ENCODE data around the gene CYLD. TPM values are rescaled to one million over a fixed set of nuclear protein-coding genes. Genes with fewer than 3 reads are reported as not detected.

CYLD gene
- total and polyA plus RNA-seq, 2 experiments from 2014 or later, result 6.9 to 30.9 TPM

DNA sequence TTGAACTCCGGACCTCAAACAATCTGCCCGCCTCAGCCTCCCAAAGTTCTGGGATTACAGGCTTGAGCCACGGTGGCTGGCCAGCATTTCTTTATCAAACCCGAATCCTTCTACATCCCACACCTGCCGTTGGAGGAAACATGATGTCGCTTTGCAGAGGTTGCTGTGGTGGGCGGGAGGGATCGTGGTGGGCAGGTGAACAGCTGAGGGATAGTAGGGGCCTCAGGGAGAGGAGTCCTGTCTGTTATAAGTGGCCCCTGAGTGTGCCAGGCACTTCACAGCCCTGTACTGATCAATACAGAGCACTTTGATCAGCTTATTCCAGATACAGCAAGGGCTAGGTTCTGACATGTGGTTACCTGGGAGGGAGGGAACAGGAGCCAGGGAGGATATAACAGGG is 76.5 kb downstream of the CYLD start:
- H2AFZ ChIP-seq, result no peak overlapping the region
- H3K36me3 ChIP-seq (ENCODE audit: insufficient read depth), result no peaks in the 10 kb centered on the region
- no peaks in the 10 kb centered on the region for H3K36me3 Mint-ChIP-seq (ENCODE audit: low read depth)

More for the DNA sequence above, 76.5 kb downstream of the CYLD start:
- no peaks in the 10 kb centered on the region for H4K20me1 ChIP-seq (replicated peaks; ENCODE audit: insufficient read depth)
- H3K9me2 ChIP-seq (ENCODE audit: insufficient read depth), result no peaks in the 10 kb centered on the region
- H3K27ac ChIP-seq (ENCODE audit: low read depth), result no peak overlapping the region
- H3K4me1 ChIP-seq (ENCODE audit: insufficient read depth), result no peaks in the 10 kb centered on the region
- Mint-ChIP-seq H3K4me3 (no peak overlapping the region), H3K27ac (no peak overlapping the region), H3K27me3 (ENCODE audit: insufficient read depth, low read depth, poor library complexity) (peaks cover 8% of the 10 kb centered on the region), H3K9me3 (no peaks in the 10 kb centered on the region), H3K4me1 (peaks cover 3% of the 10 kb centered on the region; the same call in 2 of the 3 replicates)
- no peaks in the 10 kb centered on the region for H3F3A ChIP-seq (replicated peaks; ENCODE audit: low read depth)
- H3K79me2 ChIP-seq (replicated peaks; ENCODE audit: insufficient read depth), result no peaks in the 10 kb centered on the region
- DNase-seq (ENCODE audit: low spot score), result no peak
- no peak for TF ChIP-seq ZNF114 (CRISPR knock-in tag; IDR thresholded peaks at IDR 0.05)
- TF ChIP-seq, protein P1, sequence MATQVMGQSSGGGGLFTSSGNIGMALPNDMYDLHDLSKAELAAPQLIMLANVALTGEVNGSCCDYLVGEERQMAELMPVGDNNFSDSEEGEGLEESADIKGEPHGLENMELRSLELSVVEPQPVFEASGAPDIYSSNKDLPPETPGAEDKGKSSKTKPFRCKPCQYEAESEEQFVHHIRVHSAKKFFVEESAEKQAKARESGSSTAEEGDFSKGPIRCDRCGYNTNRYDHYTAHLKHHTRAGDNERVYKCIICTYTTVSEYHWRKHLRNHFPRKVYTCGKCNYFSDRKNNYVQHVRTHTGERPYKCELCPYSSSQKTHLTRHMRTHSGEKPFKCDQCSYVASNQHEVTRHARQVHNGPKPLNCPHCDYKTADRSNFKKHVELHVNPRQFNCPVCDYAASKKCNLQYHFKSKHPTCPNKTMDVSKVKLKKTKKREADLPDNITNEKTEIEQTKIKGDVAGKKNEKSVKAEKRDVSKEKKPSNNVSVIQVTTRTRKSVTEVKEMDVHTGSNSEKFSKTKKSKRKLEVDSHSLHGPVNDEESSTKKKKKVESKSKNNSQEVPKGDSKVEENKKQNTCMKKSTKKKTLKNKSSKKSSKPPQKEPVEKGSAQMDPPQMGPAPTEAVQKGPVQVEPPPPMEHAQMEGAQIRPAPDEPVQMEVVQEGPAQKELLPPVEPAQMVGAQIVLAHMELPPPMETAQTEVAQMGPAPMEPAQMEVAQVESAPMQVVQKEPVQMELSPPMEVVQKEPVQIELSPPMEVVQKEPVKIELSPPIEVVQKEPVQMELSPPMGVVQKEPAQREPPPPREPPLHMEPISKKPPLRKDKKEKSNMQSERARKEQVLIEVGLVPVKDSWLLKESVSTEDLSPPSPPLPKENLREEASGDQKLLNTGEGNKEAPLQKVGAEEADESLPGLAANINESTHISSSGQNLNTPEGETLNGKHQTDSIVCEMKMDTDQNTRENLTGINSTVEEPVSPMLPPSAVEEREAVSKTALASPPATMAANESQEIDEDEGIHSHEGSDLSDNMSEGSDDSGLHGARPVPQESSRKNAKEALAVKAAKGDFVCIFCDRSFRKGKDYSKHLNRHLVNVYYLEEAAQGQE (IDR thresholded peaks at IDR 0.05; ENCODE audit: unreplicated experiment), result no peak
- TF ChIP-seq POLR2AphosphoS5 (IDR thresholded peaks at IDR 0.05; ENCODE audit: low read depth), result no peak
- TF ChIP-seq, protein P2, sequence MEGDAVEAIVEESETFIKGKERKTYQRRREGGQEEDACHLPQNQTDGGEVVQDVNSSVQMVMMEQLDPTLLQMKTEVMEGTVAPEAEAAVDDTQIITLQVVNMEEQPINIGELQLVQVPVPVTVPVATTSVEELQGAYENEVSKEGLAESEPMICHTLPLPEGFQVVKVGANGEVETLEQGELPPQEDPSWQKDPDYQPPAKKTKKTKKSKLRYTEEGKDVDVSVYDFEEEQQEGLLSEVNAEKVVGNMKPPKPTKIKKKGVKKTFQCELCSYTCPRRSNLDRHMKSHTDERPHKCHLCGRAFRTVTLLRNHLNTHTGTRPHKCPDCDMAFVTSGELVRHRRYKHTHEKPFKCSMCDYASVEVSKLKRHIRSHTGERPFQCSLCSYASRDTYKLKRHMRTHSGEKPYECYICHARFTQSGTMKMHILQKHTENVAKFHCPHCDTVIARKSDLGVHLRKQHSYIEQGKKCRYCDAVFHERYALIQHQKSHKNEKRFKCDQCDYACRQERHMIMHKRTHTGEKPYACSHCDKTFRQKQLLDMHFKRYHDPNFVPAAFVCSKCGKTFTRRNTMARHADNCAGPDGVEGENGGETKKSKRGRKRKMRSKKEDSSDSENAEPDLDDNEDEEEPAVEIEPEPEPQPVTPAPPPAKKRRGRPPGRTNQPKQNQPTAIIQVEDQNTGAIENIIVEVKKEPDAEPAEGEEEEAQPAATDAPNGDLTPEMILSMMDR (conservative IDR thresholded peaks at IDR 0.05; ENCODE audit: low read depth in 2 of 2), result no peak
- TF ChIP-seq, protein P3, sequence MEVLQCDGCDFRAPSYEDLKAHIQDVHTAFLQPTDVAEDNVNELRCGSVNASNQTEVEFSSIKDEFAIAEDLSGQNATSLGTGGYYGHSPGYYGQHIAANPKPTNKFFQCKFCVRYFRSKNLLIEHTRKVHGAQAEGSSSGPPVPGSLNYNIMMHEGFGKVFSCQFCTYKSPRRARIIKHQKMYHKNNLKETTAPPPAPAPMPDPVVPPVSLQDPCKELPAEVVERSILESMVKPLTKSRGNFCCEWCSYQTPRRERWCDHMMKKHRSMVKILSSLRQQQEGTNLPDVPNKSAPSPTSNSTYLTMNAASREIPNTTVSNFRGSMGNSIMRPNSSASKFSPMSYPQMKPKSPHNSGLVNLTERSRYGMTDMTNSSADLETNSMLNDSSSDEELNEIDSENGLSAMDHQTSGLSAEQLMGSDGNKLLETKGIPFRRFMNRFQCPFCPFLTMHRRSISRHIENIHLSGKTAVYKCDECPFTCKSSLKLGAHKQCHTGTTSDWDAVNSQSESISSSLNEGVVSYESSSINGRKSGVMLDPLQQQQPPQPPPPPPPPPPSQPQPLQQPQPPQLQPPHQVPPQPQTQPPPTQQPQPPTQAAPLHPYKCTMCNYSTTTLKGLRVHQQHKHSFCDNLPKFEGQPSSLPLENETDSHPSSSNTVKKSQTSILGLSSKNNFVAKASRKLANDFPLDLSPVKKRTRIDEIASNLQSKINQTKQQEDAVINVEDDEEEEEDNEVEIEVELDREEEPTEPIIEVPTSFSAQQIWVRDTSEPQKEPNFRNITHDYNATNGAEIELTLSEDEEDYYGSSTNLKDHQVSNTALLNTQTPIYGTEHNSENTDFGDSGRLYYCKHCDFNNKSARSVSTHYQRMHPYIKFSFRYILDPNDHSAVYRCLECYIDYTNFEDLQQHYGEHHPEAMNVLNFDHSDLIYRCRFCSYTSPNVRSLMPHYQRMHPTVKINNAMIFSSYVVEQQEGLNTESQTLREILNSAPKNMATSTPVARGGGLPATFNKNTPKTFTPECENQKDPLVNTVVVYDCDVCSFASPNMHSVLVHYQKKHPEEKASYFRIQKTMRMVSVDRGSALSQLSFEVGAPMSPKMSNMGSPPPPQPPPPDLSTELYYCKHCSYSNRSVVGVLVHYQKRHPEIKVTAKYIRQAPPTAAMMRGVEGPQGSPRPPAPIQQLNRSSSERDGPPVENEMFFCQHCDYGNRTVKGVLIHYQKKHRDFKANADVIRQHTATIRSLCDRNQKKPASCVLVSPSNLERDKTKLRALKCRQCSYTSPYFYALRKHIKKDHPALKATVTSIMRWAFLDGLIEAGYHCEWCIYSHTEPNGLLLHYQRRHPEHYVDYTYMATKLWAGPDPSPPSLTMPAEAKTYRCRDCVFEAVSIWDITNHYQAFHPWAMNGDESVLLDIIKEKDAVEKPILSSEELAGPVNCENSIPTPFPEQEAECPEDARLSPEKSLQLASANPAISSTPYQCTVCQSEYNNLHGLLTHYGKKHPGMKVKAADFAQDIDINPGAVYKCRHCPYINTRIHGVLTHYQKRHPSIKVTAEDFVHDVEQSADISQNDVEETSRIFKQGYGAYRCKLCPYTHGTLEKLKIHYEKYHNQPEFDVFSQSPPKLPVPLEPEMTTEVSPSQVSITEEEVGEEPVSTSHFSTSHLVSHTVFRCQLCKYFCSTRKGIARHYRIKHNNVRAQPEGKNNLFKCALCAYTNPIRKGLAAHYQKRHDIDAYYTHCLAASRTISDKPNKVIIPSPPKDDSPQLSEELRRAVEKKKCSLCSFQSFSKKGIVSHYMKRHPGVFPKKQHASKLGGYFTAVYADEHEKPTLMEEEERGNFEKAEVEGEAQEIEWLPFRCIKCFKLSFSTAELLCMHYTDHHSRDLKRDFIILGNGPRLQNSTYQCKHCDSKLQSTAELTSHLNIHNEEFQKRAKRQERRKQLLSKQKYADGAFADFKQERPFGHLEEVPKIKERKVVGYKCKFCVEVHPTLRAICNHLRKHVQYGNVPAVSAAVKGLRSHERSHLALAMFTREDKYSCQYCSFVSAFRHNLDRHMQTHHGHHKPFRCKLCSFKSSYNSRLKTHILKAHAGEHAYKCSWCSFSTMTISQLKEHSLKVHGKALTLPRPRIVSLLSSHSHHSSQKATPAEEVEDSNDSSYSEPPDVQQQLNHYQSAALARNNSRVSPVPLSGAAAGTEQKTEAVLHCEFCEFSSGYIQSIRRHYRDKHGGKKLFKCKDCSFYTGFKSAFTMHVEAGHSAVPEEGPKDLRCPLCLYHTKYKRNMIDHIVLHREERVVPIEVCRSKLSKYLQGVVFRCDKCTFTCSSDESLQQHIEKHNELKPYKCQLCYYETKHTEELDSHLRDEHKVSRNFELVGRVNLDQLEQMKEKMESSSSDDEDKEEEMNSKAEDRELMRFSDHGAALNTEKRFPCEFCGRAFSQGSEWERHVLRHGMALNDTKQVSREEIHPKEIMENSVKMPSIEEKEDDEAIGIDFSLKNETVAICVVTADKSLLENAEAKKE (CRISPR knock-in tag; IDR thresholded peaks at IDR 0.05), result no peak
- TF ChIP-seq CREB1 (CRISPR knock-in tag; IDR thresholded peaks at IDR 0.05; ENCODE audit: low read depth), result no peak
- TF ChIP-seq STAT1 (IDR thresholded peaks at IDR 0.05; ENCODE audit: unreplicated experiment), result no peak
- TF ChIP-seq, protein P4, sequence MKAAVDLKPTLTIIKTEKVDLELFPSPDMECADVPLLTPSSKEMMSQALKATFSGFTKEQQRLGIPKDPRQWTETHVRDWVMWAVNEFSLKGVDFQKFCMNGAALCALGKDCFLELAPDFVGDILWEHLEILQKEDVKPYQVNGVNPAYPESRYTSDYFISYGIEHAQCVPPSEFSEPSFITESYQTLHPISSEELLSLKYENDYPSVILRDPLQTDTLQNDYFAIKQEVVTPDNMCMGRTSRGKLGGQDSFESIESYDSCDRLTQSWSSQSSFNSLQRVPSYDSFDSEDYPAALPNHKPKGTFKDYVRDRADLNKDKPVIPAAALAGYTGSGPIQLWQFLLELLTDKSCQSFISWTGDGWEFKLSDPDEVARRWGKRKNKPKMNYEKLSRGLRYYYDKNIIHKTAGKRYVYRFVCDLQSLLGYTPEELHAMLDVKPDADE (IDR thresholded peaks at IDR 0.05), result no peak
- ATAC-seq, result no peak
- no peak overlapping the region for H3K4me2 ChIP-seq
- no peaks in the 10 kb centered on the region for H3K27me3 ChIP-seq (ENCODE audit: insufficient read depth)
- no peak overlapping the region for H3K4me3 ChIP-seq

All from GM23338 (cell line).